GM12878 (cell line): ENCODE data around the gene P4HA2. TPM values are rescaled to one million over a fixed set of nuclear protein-coding genes. Genes with fewer than 3 reads are reported as not detected.

Experiments used
- ATAC-seq: fragments of 200-7000 bp; cut with Tn5 transposase; 3 replicates; pipeline ENCODE4 v1.9.1; 2020; ENCODE audit warnings: mild to moderate bottlenecking, moderate library complexity
- BruUV-seq: library from RNA; stranded (reverse); fragments of 400-500 nt; replicated peaks from 2 replicates; lab custom pipeline; 2021; lab: Mats Ljungman, UMichigan
- CTCF ChIA-PET: fragments of 300-600 bp; sonication (Branson Sonifier 250); formaldehyde crosslinking; extraction: SDS; loops from one replicate; lab custom pipeline; 2021; ENCODE audit warnings: inconsistent platforms; lab: Yijun Ruan, JAX
- POLR2A ChIA-PET: fragments of 350-600 bp; formaldehyde crosslinking; extraction: SDS; loops from one replicate; lab custom pipeline; 2021; ENCODE audit warnings: inconsistent platforms; lab: Charles Lee
- RAD21 ChIA-PET: fragments of 300-600 bp; sonication (Branson Sonifier 250); formaldehyde crosslinking; loops from one replicate; lab custom pipeline; 2023; ENCODE audit warnings: antibody characterized with exemption; ENCODE audit not compliant: unreplicated experiment; lab: Charles Lee
- SMC1A ChIA-PET: fragments of 300-600 bp; sonication (Branson Sonifier 250); formaldehyde crosslinking; loops from one replicate; lab custom pipeline; 2023; ENCODE audit not compliant: unreplicated experiment, uncharacterized antibody; lab: Charles Lee
- DNase-seq: peaks from one replicate; pipeline ENCODE4 v3.0.0-alpha.2; 2011; ENCODE audit warnings: low read depth, low spot score
- FAIRE-seq: peaks from 3 replicates; lab custom pipeline; 2011; peaks lifted over from hg19 to GRCh38; lab: Jason Lieb, UNC
- H2AFZ ChIP-seq: 2 replicates; pipeline ENCODE4 v1.6.0; 2011; ENCODE audit warnings: low read depth, low read length, control low read depth; ENCODE audit not compliant: control insufficient read depth
- H3K27ac ChIP-seq: 2 replicates; pipeline ENCODE4 v1.5.1; 2011; ENCODE audit warnings: control low read depth; ENCODE audit not compliant: control insufficient read depth, insufficient read depth
- H3K27me3 ChIP-seq, 2 experiments: replicated peaks in 1 of 2; 2 replicates each; pipeline versions ENCODE4 v1.6.0 to v1.6.1; 2011; ENCODE audit warnings: low read length in 1 of 2; ENCODE audit not compliant: control insufficient read depth in 2 of 2, insufficient read depth in 2 of 2
- H3K36me3 ChIP-seq, 2 experiments: 2 replicates each; pipeline ENCODE4 v1.5.1; 2011; ENCODE audit warnings: low read length in 1 of 2; ENCODE audit not compliant: control insufficient read depth in 2 of 2, insufficient read depth in 2 of 2
- H3K4me1 ChIP-seq: 2 replicates; pipeline ENCODE4 v1.6.1; 2011; ENCODE audit warnings: mild to moderate bottlenecking, low read length, moderate library complexity, mixed read lengths; ENCODE audit not compliant: control insufficient read depth, insufficient read depth
- H3K4me2 ChIP-seq: 2 replicates; pipeline ENCODE4 v1.6.0; 2011; ENCODE audit warnings: control low read depth; ENCODE audit not compliant: control insufficient read depth, insufficient read depth
- H3K4me3 ChIP-seq: fragments of 200-600 bp; sonication (generic); 2 replicates; pipeline ENCODE4 v1.5.1; 2016
- H3K79me2 ChIP-seq: 2 replicates; pipeline ENCODE4 v1.6.0; 2011; ENCODE audit warnings: low read length; ENCODE audit not compliant: control insufficient read depth, insufficient read depth
- H3K9ac ChIP-seq: 2 replicates; pipeline ENCODE4 v1.8.0; 2011; ENCODE audit warnings: low read length, control low read depth, mixed read lengths; ENCODE audit not compliant: control insufficient read depth, insufficient read depth
- H3K9me3 ChIP-seq: replicated peaks from 3 replicates; pipeline ENCODE4 v1.5.1; 2011; ENCODE audit warnings: mild to moderate bottlenecking, low read length; ENCODE audit not compliant: control insufficient read depth, insufficient read depth
- H4K20me1 ChIP-seq: 2 replicates; pipeline ENCODE4 v1.6.0; 2011; ENCODE audit not compliant: control insufficient read depth, insufficient read depth
- CHD2 ChIP-seq: IDR thresholded peaks from 2 replicates; pipeline ENCODE4 v1.6.1; 2011; ENCODE audit warnings: low read depth, low read length, improper control_type of control experiment, borderline replicate concordance
- CHD4 ChIP-seq: fragments of 200-600 bp; sonication (generic); IDR thresholded peaks from 2 replicates; pipeline ENCODE4 v1.6.1; 2016; ENCODE audit warnings: mild to moderate bottlenecking
- ESRRA ChIP-seq: IDR thresholded peaks from 2 replicates; pipeline ENCODE4 v1.6.1; 2012; ENCODE audit warnings: mild to moderate bottlenecking, low read length, improper control_type of control experiment
- ETV6 ChIP-seq, 2 experiments: fragments of 450-650 bp in 1 of 2; IDR thresholded peaks in 1 of 2; conservative IDR thresholded peaks in 1 of 2; 2 replicates each; pipeline ENCODE4 v1.6.1; 2014; ENCODE audit warnings: antibody characterized with exemption in 1 of 2, borderline replicate concordance in 1 of 2, low read depth in 1 of 2, mild to moderate bottlenecking in 1 of 2, moderate library complexity in 1 of 2
- GATAD2B ChIP-seq: fragments of 450-650 bp; conservative IDR thresholded peaks from 2 replicates; pipeline ENCODE4 v1.6.1; 2017; ENCODE audit warnings: low read depth, mild to moderate bottlenecking, moderate library complexity
- JUND ChIP-seq: IDR thresholded peaks from 2 replicates; pipeline ENCODE4 v1.6.1; 2012; ENCODE audit warnings: low read depth, mild to moderate bottlenecking, low read length, improper control_type of control experiment, moderate library complexity
- NFYB ChIP-seq: IDR thresholded peaks from 2 replicates; pipeline ENCODE4 v1.6.1; 2011; ENCODE audit warnings: low read depth, mild to moderate bottlenecking, low read length, improper control_type of control experiment, moderate library complexity; ENCODE audit not compliant: insufficient read depth
- PAX8 ChIP-seq: fragments of 450-650 bp; IDR thresholded peaks from 2 replicates; pipeline ENCODE4 v1.6.1; 2017; ENCODE audit warnings: mild to moderate bottlenecking, moderate library complexity
- PKNOX1 ChIP-seq: fragments of 450-650 bp; IDR thresholded peaks from 2 replicates; pipeline ENCODE4 v1.6.1; 2016; ENCODE audit warnings: mild to moderate bottlenecking
- POLR2AphosphoS2 ChIP-seq: IDR thresholded peaks from 2 replicates; pipeline ENCODE4 v1.6.1; 2011; ENCODE audit warnings: low read depth, mild to moderate bottlenecking, low read length, improper control_type of control experiment, moderate library complexity
- RAD51 ChIP-seq: fragments of 450-650 bp; IDR thresholded peaks from 2 replicates; pipeline ENCODE4 v1.6.1; 2016; ENCODE audit warnings: moderate library complexity, mild to moderate bottlenecking, inconsistent platforms
- RB1 ChIP-seq: fragments of 450-650 bp; formaldehyde crosslinking; IDR thresholded peaks from 2 replicates; pipeline ENCODE4 v1.6.1; 2017; ENCODE audit warnings: mild to moderate bottlenecking, borderline replicate concordance
- SPI1 ChIP-seq: IDR thresholded peaks from 2 replicates; pipeline ENCODE4 v1.6.1; 2011; ENCODE audit warnings: low read depth, mild to moderate bottlenecking, low read length, moderate library complexity, borderline replicate concordance; ENCODE audit not compliant: insufficient read depth
- TAF1 ChIP-seq: IDR thresholded peaks from 2 replicates; pipeline ENCODE4 v1.6.1; 2011; ENCODE audit warnings: mild to moderate bottlenecking, low read depth, low read length, borderline replicate concordance
- WGBS: methylation state at CpG from one replicate; pipeline ENCODE4 v1.1.6; 2016; ENCODE audit warnings: low lambda C conversion rate; ENCODE audit not compliant: insufficient replicate concordance, insufficient coverage; ENCODE audit errors: missing lambda C conversion rate; 5-methylcytosine and 5-hydroxymethylcytosine counted together
- in situ Hi-C: fragments of 300-500 bp; cut with MboI; formaldehyde crosslinking; loops from 9 replicates; pipeline ENCODE4 v1.14.3; 2018; ENCODE audit warnings: mixed read lengths
- intact Hi-C: fragments of 100-400 bp; cut with micrococcal nuclease; formaldehyde crosslinking; loops from one replicate; pipeline ENCODE4 v1.14.2; 2022; ENCODE audit not compliant: unreplicated experiment
- polyA plus RNA-seq, 11 experiments: library from polyadenylated mRNA; depleted of rRNA in 4 of 11; unstranded in 6 of 11; stranded (reverse) in 5 of 11; fragments of >200 nt; fragmentation: Nextera tagmentation in 4 of 11; fragmentation: Illumina TruSeq in 1 of 11; extraction: Ambion mirVana in 4 of 11; extraction: Trizol in 1 of 11; gene quantifications; 1 replicate in 1 of 11; 2 replicates in 10 of 11; pipeline versions ENCODE4 v1.2.1 to v1.2.3, GENCODE V29; 2011 to 2016; ENCODE audit warnings: inconsistent platforms in 2 of 11, missing spikeins in 2 of 11, low read depth in 1 of 11
- total RNA-seq, 4 experiments: library from RNA; depleted of rRNA in 3 of 4; stranded (reverse); fragments of >200 nt in 3 of 4; fragmentation: Illumina TruSeq in 1 of 4; extraction: Trizol in 1 of 4; gene quantifications; 2 replicates each; pipeline versions ENCODE4 v1.2.1 to v1.2.3, GENCODE V29; 2013 to 2021

P4HA2 gene
- total and polyA plus RNA-seq, 10 of the 15 experiments (the other 5 are each of a cell fraction or from before 2014, with no cell fraction given): 4.7 to 10.9 (median 7.5) TPM

GRCh38 chr5:132262882-132263547, 35.4 kb upstream of the P4HA2 start (continued):
- no peak for TF ChIP-seq SPI1
- no peak for TF ChIP-seq POLR2AphosphoS2

GRCh38 chr5:132261881-132262845, 34.5 kb upstream of the P4HA2 start:
- Histone ChIP-seq H3K27me3 (peaks cover 0 to 5% of the 10 kb centered on the region in 2 experiments; a peak in 2 of 4 replicates), H3K4me2 (no peak overlapping the region), H3K36me3 (no peaks in the 10 kb centered on the region), H3K4me1 (peaks cover 7% of the 10 kb centered on the region), H3K27ac (no peak overlapping the region), H3K9me3 (no peaks in the 10 kb centered on the region), H2AFZ (no peak overlapping the region), H3K4me3 (no peak overlapping the region), H4K20me1 (no peaks in the 10 kb centered on the region), H3K79me2 (no peaks in the 10 kb centered on the region), H3K9ac (no peak overlapping the region)
- ATAC-seq (no peak), DNase-seq (no peak), FAIRE-seq (no peak)
- ChIA-PET RAD21 (interaction anchor here (0.6 to 4.8 kb wide), 7 partner anchors 10 to 72 kb away, joined by 3 to 35 read pairs (median 8); partner anchors contain the start of gene SLC22A4), POLR2A (interaction anchor here (0.6 to 3.7 kb wide), 9 partner anchors 8 to 701 kb away, joined by 3 to 18 read pairs (median 4); partner anchors contain the start of gene SLC22A4), CTCF (interaction anchor here (1.0 to 11.6 kb wide), 7 partner anchors 11 to 82 kb away, joined by 3 to 117 read pairs (median 6); no protein-coding TSS in a partner anchor), SMC1A (interaction anchor here (1.0 to 2.7 kb wide), 6 partner anchors 22 to 200 kb away, joined by 3 to 18 read pairs (median 4); no protein-coding TSS in a partner anchor)
- no peak for TF ChIP-seq RAD51
- TF ChIP-seq JUND: no peak
- TF ChIP-seq ETV6 (conservative IDR thresholded peaks at IDR 0.05 in 1 of 2, IDR thresholded peaks at IDR 0.05 in 1 of 2; ENCODE audit: borderline replicate concordance in 1 of 2, low read depth in 1 of 2): no peak
- TF ChIP-seq GATAD2B: no peak
- no peak for TF ChIP-seq PAX8
- TF ChIP-seq CHD4: no peak
- TF ChIP-seq PKNOX1: no peak
- TF ChIP-seq RB1: no peak
- no peak for TF ChIP-seq CHD2
- TF ChIP-seq TAF1: no peak
- TF ChIP-seq ESRRA: no peak
- no peak for TF ChIP-seq NFYB
- intact Hi-C loops (no loop called here), in situ Hi-C loops (no loop called here)
- no TSS peak for BruUV-seq
- 43% methylated on average over 7 of the region's 7 CpGs for WGBS
